ENCODE results near the gene IFITM5. TPM values are rescaled to one million over a fixed set of nuclear protein-coding genes. Genes with fewer than 3 reads are reported as not detected.
"Not testable (repeated sequence)": the region's sequence is repeated elsewhere in the genome, so short reads cannot be mapped to it uniquely, and the experiment has no call there.

IFITM5 gene
- total RNA-seq, 4 donors from 2014 or later: not detected

DNA sequence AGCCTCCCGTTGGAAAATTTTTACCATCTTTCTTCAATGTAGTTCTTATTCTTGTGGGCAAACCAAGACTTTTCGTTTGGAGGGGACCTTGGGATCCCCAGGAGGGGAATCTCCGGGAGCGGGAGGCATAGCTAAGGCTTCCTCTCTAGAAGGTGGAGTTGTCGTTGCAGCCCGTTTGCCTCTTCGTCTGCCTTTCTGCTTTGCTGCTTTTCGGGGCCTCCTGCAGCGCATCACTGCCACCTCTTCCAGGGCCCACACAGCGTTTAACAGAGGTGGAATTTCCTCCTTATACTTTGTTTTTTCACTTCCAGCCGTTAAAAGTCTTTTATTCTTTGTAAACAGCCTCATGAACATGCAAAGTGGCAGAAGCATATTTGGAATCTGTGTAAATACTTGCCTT lies 24.8 kb upstream of the IFITM5 start:
- Histone ChIP-seq H3K4me1 (peaks cover 16 to 63% (median 35%) of the 10 kb centered on the region in 3 donors), H3K4me3 (no peak overlapping the region), H3K27me3 (no peaks in the 10 kb centered on the region), H3K27ac (peak overlapping the region; percentile 42 to 94 (median 84)), H3K36me3 (no peaks in the 10 kb centered on the region), H3K9me3 (no peaks in the 10 kb centered on the region)
- intact Hi-C loops (cut with DNase I): no loop called here
- DNase-seq: no peak
- WGBS, 2 donors: 68 to 78% methylated on average over 11 of the region's 11 CpGs
- TF ChIP-seq, protein P1, sequence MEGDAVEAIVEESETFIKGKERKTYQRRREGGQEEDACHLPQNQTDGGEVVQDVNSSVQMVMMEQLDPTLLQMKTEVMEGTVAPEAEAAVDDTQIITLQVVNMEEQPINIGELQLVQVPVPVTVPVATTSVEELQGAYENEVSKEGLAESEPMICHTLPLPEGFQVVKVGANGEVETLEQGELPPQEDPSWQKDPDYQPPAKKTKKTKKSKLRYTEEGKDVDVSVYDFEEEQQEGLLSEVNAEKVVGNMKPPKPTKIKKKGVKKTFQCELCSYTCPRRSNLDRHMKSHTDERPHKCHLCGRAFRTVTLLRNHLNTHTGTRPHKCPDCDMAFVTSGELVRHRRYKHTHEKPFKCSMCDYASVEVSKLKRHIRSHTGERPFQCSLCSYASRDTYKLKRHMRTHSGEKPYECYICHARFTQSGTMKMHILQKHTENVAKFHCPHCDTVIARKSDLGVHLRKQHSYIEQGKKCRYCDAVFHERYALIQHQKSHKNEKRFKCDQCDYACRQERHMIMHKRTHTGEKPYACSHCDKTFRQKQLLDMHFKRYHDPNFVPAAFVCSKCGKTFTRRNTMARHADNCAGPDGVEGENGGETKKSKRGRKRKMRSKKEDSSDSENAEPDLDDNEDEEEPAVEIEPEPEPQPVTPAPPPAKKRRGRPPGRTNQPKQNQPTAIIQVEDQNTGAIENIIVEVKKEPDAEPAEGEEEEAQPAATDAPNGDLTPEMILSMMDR (IDR thresholded peaks at IDR 0.05): no peak
- TF ChIP-seq POLR2A (IDR thresholded peaks at IDR 0.05): no peak

DNA sequence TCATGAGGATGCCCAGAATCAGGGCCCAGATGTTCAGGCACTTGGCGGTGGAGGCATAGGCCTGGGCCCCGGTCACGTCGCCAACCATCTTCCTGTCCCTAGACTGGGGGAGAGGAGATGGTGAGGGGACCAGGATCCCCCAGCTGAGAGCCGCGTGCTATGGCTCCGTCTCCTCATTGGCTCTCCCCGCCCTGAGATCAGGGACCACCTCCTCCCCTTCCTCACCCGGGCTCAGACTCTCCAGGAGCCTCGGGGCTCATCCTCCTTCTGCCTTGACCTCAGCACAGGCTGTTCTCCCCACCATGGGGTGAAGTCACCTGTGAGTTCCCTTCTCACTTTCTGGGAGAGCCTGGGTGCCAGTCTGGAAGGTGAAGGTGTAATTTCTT lies 20.6 kb upstream of the IFITM5 start:
- intact Hi-C loops (cut with DNase I); H3K36me3 ChIP-seq; H3K9me3 ChIP-seq; DNase-seq: not testable (repeated sequence)
- Histone ChIP-seq H3K4me3 (peak overlapping the region; percentile 53 to 92 (median 69)), H3K27me3 (peaks cover 0 to 24% (median 0%) of the 10 kb centered on the region in 4 donors), H3K4me1 (peaks cover 13 to 64% (median 20%) of the 10 kb centered on the region in 3 donors), H3K27ac (peak overlapping the region; percentile 90 to 99 (median 96))
- 0% methylated on average over 2 of the region's 10 CpGs; no CpG with 5 or more reads in 1 of the 2 donors for WGBS, 2 donors

DNA sequence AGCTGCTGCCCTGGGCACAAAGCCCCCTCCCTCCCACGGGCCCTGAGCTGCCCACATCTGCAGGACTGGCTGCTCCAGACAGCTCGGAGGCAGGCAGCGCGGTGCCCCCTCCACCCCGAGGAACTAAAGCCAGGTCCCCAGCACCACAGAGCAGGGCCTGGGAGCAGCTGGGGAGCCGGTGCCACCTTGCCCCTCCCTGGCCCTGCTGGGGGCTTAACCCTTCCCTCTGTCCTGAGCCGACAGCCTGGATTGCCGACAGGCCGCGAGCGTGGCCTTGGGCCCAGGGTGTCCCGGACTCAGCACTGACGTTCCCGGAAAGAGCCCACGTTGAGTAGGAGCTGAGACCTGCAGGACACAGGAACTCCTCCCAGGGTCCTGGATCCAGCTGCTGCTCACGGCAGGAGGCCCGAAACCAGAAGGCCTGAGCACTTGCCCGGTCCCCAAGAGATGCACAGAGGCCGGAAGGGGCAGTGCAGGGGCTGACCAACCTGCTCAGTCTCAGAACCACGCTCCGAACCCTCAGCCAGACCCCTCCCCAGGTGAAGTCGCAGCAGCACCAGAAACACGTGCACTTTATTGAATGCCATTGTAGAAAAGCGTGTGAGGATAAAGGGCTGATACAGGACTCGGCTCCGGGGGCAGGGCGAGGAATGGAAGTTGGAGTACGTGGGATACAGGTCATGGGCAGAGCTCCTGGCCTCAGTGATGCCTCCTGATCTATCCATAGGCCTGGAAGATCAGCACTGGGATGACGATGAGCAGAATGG lies 20.0 kb upstream of the IFITM5 start:
- H3K4me1 ChIP-seq: peaks cover 13 to 64% (median 14%) of the 10 kb centered on the region in 3 donors
- 0 to 19% methylated on average over 1 to 10 of the region's 29 CpGs for WGBS, 2 donors
- H3K9me3 ChIP-seq; H3K36me3 ChIP-seq; intact Hi-C loops (cut with DNase I); DNase-seq: not testable (repeated sequence)
- peak overlapping the region; percentile 53 to 92 (median 69) for H3K4me3 ChIP-seq
- TF ChIP-seq, protein P1 (IDR thresholded peaks at IDR 0.05): peak in 1 of 6 experiments; percentile 4
- peaks cover 0 to 24% (median 0%) of the 10 kb centered on the region in 4 donors for H3K27me3 ChIP-seq
- peak overlapping the region; percentile 90 to 99 (median 96) for H3K27ac ChIP-seq

DNA sequence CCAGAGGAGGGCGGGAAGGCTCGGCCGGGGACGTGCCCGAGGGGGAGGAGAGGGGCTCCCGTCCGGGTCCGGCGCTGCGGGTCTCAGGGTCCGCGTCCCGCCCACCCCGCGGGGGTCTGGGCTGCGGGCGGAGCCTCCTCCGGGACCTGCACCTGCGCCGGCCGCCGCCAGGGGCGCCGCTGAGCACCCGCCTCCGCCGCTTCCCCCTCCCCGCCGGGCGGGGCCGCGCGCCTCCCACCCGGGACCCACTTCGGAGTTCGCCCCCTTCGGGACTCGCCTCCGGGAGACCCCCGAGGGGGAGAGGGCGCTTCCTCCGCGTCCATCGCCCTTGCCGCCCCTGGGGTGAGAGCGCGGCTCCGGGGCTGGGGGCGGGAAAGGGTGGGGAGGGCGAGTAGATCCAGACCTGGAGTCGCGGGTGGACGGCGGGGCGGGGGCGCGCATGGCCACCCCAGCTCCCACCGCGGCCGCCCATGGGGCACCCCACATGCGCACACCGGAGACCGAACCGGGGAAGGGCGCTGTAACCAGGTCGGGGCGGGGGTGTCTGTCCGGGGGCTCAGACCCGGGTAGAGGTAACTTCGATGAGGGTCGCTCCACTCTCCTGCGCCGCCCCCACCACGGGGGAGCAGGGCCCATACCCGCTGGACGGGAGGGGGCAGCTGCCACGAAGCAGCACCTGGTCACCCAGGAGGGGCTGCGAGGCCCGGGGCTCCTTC lies 19.2 kb upstream of the IFITM5 start:
- H3K27me3 ChIP-seq: peaks cover 0 to 24% (median 0%) of the 10 kb centered on the region in 4 donors
- DNase-seq; H3K9me3 ChIP-seq; intact Hi-C loops (cut with DNase I); H3K36me3 ChIP-seq: not testable (repeated sequence)
- peak overlapping the region; percentile 53 to 92 (median 69) for H3K4me3 ChIP-seq
- peaks cover 11 to 69% (median 13%) of the 10 kb centered on the region in 3 donors for H3K4me1 ChIP-seq
- WGBS, 2 donors: no CpG with 5 or more reads among the region's 79 CpGs
- H3K27ac ChIP-seq: peak overlapping the region; percentile 90 to 99 (median 96)

DNA sequence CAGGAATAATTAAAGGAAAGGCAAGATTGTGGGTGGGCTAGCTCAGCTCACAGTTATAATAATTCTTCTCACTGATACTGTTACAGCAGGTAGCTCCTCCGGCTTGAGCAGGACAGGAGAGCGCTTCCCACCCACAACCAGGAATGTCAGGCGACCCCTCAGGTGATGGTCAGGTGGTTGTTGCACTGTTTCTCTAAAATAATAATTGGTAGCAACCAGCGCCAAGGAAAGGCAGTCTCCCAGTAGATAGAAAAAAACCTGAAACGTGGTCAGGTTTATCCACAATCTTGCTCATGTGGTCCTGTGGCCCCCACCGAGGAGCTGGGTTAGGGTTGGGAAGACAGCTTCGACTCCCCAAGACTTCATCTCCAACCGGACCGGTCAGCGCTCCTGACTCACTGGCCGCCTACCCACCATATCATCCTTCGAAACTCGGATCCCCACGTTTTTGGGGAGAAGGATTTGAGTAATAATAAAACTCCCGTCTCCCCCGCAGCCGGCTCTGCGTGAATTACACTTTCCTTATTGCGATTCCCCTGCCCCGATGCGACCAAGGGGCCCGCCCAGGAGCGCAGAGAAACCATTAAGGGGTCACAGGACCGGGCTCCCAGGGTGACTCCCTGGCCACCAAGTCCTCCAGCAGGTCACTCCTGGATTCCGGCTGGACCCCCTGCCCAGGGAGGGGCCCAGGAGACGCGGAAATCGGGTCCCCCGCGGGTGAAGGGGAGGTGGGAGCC lies 18.5 kb upstream of the IFITM5 start:
- intact Hi-C loops (cut with DNase I); DNase-seq; H3K9me3 ChIP-seq; H3K36me3 ChIP-seq: not testable (repeated sequence)
- Histone ChIP-seq H3K27me3 (peaks cover 0 to 24% (median 0%) of the 10 kb centered on the region in 4 donors), H3K4me1 (peaks cover 18 to 75% (median 19%) of the 10 kb centered on the region in 3 donors), H3K4me3 (peak overlapping the region in 3 of 4 donors; percentile 30 to 77 (median 55)), H3K27ac (peak overlapping the region; percentile 46 to 92 (median 88))
- WGBS, 2 donors: 43 to 57% methylated on average over 5 to 8 of the region's 30 CpGs

DNA sequence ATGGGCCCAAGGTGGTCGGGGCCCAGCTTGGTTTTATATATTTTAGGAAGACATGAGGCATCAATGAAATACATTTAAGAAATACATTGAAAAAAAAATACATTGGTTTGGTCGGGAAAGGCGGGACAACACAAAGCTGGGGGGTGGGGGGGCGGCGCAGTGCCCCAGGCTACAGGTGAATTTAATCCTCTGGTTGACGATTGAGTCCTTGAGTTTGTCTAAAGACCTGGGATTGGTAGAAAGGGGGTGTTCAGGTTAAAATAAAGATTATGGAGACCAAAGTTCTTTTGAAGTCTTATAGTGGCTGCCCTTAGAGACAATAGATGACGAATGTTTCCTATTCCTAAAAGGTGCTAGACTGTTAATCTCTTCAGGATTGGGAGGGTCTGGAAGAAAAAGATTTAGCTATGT lies 17.6 kb upstream of the IFITM5 start:
- Histone ChIP-seq H3K4me3 (peak overlapping the region in 3 of 4 donors; percentile 51 to 77 (median 55)), H3K36me3 (no peaks in the 10 kb centered on the region), H3K9me3 (no peaks in the 10 kb centered on the region), H3K27me3 (peaks cover 0 to 24% (median 0%) of the 10 kb centered on the region in 4 donors), H3K27ac (peak overlapping the region; percentile 85 to 92 (median 88)), H3K4me1 (peaks cover 24 to 79% (median 28%) of the 10 kb centered on the region in 3 donors)
- TF ChIP-seq POLR2A (IDR thresholded peaks at IDR 0.05): no peak
- TF ChIP-seq, protein P1 (IDR thresholded peaks at IDR 0.05): no peak
- intact Hi-C loops (cut with DNase I): no loop called here
- no peak for DNase-seq
- 23 to 40% methylated on average over 7 of the region's 7 CpGs for WGBS, 2 donors
